ENCODE results near the gene ETNK2. TPM values are rescaled to one million over a fixed set of nuclear protein-coding genes. Genes with fewer than 3 reads are reported as not detected.

The ETNK2 gene
- total RNA-seq, 2 donors from 2014 or later = 5.6 to 17.5 TPM

DNA sequence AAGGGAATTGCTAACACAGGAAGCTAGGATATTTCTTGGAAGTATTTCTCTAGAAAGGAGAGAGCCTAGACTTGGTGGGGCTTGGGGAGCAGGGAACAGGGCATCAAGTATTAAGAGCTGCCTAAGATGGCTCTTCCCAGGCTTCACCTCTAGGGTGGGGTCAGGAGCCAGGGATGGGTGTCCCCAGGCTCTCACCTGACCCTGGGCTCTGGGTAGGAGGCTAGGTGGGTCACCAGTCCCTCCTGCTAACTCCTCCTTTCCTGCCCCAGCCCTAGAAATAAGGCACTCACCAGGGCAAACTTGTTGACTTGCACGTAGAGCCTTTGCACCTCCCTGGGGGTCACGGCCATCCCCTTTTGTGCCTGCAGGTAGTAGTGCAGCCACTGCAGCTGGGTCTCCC lies 15.0 kb downstream of the ETNK2 start:
- Histone ChIP-seq H3K27me3 (no peaks in the 10 kb centered on the region), H3K27ac (no peak overlapping the region), H3K4me3 (no peak overlapping the region), H3K4me1 (no peaks in the 10 kb centered on the region), H3K36me3 (peaks cover 11% of the 10 kb centered on the region), H3K9me3 (no peaks in the 10 kb centered on the region)
- DNase-seq (ENCODE audit: low spot score) = no peak
- TF ChIP-seq, protein P1, sequence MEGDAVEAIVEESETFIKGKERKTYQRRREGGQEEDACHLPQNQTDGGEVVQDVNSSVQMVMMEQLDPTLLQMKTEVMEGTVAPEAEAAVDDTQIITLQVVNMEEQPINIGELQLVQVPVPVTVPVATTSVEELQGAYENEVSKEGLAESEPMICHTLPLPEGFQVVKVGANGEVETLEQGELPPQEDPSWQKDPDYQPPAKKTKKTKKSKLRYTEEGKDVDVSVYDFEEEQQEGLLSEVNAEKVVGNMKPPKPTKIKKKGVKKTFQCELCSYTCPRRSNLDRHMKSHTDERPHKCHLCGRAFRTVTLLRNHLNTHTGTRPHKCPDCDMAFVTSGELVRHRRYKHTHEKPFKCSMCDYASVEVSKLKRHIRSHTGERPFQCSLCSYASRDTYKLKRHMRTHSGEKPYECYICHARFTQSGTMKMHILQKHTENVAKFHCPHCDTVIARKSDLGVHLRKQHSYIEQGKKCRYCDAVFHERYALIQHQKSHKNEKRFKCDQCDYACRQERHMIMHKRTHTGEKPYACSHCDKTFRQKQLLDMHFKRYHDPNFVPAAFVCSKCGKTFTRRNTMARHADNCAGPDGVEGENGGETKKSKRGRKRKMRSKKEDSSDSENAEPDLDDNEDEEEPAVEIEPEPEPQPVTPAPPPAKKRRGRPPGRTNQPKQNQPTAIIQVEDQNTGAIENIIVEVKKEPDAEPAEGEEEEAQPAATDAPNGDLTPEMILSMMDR (IDR thresholded peaks at IDR 0.05) = no peak

- Histone ChIP-seq H3K9me3 (no peaks in the 10 kb centered on the region), H3K4me3 (no peak overlapping the region), H3K27me3 (no peaks in the 10 kb centered on the region), H3K27ac (no peak overlapping the region), H3K36me3 (peaks cover 8% of the 10 kb centered on the region), H3K4me1 (peaks cover 0 to 16% of the 10 kb centered on the region in 2 donors)
- no peak for DNase-seq (ENCODE audit: low spot score)
- TF ChIP-seq, protein P1 (IDR thresholded peaks at IDR 0.05) = no peak
These were observed 17.7 kb downstream of the ETNK2 start for GRCh38 chr1:204134103-204134502.

DNA sequence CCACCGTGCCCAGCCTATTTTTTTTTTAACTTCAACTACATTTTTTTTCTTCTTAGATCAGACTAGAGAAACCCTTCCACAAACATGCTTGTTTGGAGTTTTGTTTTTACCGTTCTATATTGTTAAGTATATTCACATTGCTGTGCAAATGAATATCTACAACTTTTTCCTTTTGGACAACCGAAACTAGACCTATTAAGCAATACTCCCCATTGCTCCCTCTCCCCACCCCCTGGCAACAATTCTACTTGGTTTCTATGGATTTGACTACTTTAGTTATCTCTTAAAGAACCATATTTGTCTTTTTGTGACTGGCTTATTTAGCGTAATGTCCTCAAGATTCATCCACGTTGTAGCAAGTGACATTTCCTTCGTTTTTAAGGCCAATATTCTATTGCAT lies 19.1 kb downstream of the ETNK2 start:
- no peak for DNase-seq (ENCODE audit: low spot score)
- peaks cover 0 to 21% of the 10 kb centered on the region in 2 donors for H3K4me1 ChIP-seq
- H3K4me3 ChIP-seq = no peak overlapping the region
- no peaks in the 10 kb centered on the region for H3K9me3 ChIP-seq
- H3K27ac ChIP-seq = no peak overlapping the region
- no peaks in the 10 kb centered on the region for H3K36me3 ChIP-seq
- no peaks in the 10 kb centered on the region for H3K27me3 ChIP-seq
- TF ChIP-seq, protein P1 (IDR thresholded peaks at IDR 0.05) = no peak

GRCh38 chr1:204131978-204132377 lies 19.9 kb downstream of the ETNK2 start:
- TF ChIP-seq, protein P1 (IDR thresholded peaks at IDR 0.05) = no peak
- no peak overlapping the region for H3K27ac ChIP-seq

DNA sequence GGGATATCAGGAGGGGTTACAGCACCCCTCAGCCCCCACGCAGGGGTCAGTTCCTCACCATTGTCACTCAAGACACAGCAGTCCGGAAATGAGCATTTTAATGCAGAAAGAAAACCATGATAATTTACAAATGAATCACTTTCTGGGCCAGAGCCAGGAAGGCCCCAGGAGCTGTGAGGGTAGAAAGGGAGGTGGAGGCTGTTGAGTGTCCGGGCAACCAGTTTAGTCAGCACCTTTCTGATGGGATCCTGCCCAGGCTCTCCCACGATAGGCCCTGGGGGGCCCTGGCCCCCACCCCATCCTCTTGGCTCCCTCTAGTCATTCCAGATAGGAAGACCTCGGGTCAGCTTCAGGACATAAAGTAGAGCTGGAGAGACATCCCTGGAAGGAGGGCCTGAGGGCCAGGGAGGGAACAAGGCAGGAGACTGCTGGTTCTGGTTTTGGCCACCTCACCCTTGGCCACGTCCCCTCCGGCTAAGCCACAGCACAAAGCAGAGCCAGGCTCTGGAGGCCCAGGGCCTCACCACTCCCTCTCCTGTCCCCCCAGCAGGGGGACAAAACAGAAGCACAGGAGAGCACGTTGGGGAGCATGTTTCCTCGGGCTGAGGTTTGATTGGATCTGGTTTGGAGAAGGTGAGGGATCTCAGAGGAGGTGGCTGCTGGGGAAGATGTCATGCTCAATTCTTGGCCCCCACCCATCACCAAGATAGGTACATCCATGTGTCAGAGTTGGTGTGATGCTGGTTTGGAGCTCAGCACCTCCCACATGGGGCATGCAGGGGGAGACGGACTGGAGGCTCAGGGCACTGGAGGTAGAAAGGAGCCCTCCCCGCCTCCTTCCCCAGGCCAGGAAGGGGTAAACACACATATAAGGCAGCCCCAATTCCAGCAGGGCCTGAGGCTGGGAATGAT lies 20.6 kb downstream of the ETNK2 start:
- no peak overlapping the region for H3K4me3 ChIP-seq
- TF ChIP-seq, protein P1 (IDR thresholded peaks at IDR 0.05) = no peak
- no peak overlapping the region for H3K27ac ChIP-seq
- H3K36me3 ChIP-seq = no peaks in the 10 kb centered on the region
- H3K9me3 ChIP-seq = no peaks in the 10 kb centered on the region
- no peak for DNase-seq (ENCODE audit: low spot score)
- peaks cover 0 to 34% of the 10 kb centered on the region in 2 donors for H3K4me1 ChIP-seq
- no peaks in the 10 kb centered on the region for H3K27me3 ChIP-seq

More at GRCh38 chr1:204131978-204132377, 19.9 kb downstream of the ETNK2 start:
- no peaks in the 10 kb centered on the region for H3K27me3 ChIP-seq
- no peak overlapping the region for H3K4me3 ChIP-seq
- peaks cover 0 to 27% of the 10 kb centered on the region in 2 donors for H3K4me1 ChIP-seq
- DNase-seq (ENCODE audit: low spot score) = no peak
- H3K9me3 ChIP-seq = no peaks in the 10 kb centered on the region
- H3K36me3 ChIP-seq = no peaks in the 10 kb centered on the region
